Tibial nerve (tissue), 4 donors: Measurements from ENCODE around the gene BTBD19. TPM values are rescaled to one million over a fixed set of nuclear protein-coding genes. Genes with fewer than 3 reads are reported as not detected.

ENCODE experiments used
- DNase-seq, 2 donors: peaks; one replicate each; pipeline ENCODE4 v3.0.0-alpha.2; 2019; ENCODE audit warnings: low spot score in 2 of 2
- H3K27ac ChIP-seq, 4 donors: fragments of 200-600 bp; sonication (generic) in 3 of 4; one replicate each; pipeline ENCODE4 v1.5.1; 2017 to 2019; ENCODE audit warnings: mild to moderate bottlenecking in 1 of 4
- H3K27me3 ChIP-seq, 2 donors: fragments of 200-600 bp; sonication (generic) in 1 of 2; one replicate each; pipeline versions ENCODE4 v1.5.1 to v1.6.0; 2017 to 2019
- H3K36me3 ChIP-seq, 3 donors: fragments of 200-600 bp; sonication (generic); one replicate each; pipeline ENCODE4 v1.5.1; 2018 to 2019
- H3K4me1 ChIP-seq, 4 donors: fragments of 200-600 bp; sonication (generic) in 3 of 4; one replicate each; pipeline ENCODE4 v1.5.1; 2017 to 2019
- H3K4me3 ChIP-seq, 4 donors: fragments of 200-600 bp; sonication (generic) in 3 of 4; one replicate each; pipeline ENCODE4 v1.5.1; 2017 to 2019; ENCODE audit warnings: mild to moderate bottlenecking in 1 of 4, moderate library complexity in 1 of 4
- H3K9me3 ChIP-seq, 4 donors: fragments of 200-600 bp; sonication (generic) in 3 of 4; one replicate each; pipeline ENCODE4 v1.5.1; 2017 to 2019
- CTCF ChIP-seq, 5 experiments: fragments of 200-600 bp in 3 of 5; fragments of 450-650 bp in 2 of 5; sonication (generic) in 3 of 5; IDR thresholded peaks; one replicate each; pipeline ENCODE4 v1.5.1; 2016 to 2019; ENCODE audit warnings: antibody characterized with exemption in 5 of 5, mild to moderate bottlenecking in 3 of 5, moderate library complexity in 2 of 5
- EP300 ChIP-seq, 2 donors: sonication (generic); formaldehyde crosslinking; IDR thresholded peaks; one replicate each; pipeline ENCODE4 v1.6.1; 2017; ENCODE audit warnings: antibody characterized with exemption in 2 of 2, mild to moderate bottlenecking in 1 of 2
- POLR2A ChIP-seq, 2 donors: fragments of 450-650 bp; IDR thresholded peaks; one replicate each; pipeline ENCODE4 v1.6.1; 2017; ENCODE audit warnings: antibody characterized with exemption in 2 of 2, mild to moderate bottlenecking in 2 of 2, moderate library complexity in 2 of 2
- WGBS, 2 donors: methylation state at CpG; one replicate each; pipeline ENCODE4 v1.1.5; 2018; 5-methylcytosine and 5-hydroxymethylcytosine counted together
- total RNA-seq, 4 donors: library from RNA; depleted of rRNA; stranded (reverse); fragments of >200 nt; gene quantifications; one replicate each; pipeline ENCODE4 v1.1.0, GENCODE V29; 2016

BTBD19 gene
- total RNA-seq, 4 donors from 2014 or later, result 14.9 to 50.0 (median 25.5) TPM

- TF ChIP-seq POLR2A (IDR thresholded peaks at IDR 0.05) (no peak), CTCF (IDR thresholded peaks at IDR 0.05) (no peak), EP300 (IDR thresholded peaks at IDR 0.05) (no peak)
- Histone ChIP-seq H3K4me1 (peaks cover 0 to 43% (median 26%) of the 10 kb centered on the region in 4 donors), H3K9me3 (no peaks in the 10 kb centered on the region), H3K27ac (no peak overlapping the region), H3K27me3 (no peaks in the 10 kb centered on the region), H3K4me3 (no peak overlapping the region), H3K36me3 (peaks cover 0 to 65% (median 12%) of the 10 kb centered on the region in 3 donors)
- DNase-seq, result no peak
- WGBS, 2 donors, result 89 to 91% methylated on average over 6 of the region's 6 CpGs
Measured at GRCh38 chr1:44778705-44779576, 29.4 kb upstream of the BTBD19 start.

DNA sequence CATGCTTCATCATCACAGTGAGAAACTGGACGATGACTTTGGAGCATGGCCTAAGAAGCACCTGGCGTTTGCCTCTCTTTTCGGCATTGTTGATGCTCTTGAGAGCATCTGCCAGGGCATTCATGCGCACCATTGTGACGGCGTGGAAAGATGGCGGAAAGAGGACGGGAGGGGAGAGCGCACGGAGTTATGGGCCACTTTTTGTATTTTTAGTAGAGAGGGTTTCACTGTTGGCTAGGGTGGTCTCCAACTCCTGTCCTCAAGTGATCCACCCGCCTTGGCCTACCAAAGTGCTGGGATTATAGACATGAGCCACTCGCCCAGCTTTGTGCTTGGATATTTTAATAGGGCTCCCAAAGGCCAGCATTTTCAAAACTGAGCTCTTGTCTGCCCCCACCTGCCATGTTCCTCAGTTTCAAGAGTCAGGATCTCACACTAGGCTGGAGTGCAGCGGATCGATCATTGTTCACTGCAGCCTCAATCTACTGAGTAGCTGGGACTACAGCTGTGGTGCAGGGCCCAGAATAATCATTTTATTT lies 27.7 kb upstream of the BTBD19 start:
- no peak for DNase-seq
- H3K4me3 ChIP-seq, result no peak overlapping the region
- TF ChIP-seq CTCF (IDR thresholded peaks at IDR 0.05) (no peak), EP300 (IDR thresholded peaks at IDR 0.05) (no peak), POLR2A (IDR thresholded peaks at IDR 0.05) (no peak)
- no peaks in the 10 kb centered on the region for H3K27me3 ChIP-seq
- H3K4me1 ChIP-seq, result peaks cover 0 to 51% (median 32%) of the 10 kb centered on the region in 4 donors
- WGBS, 2 donors, result 92 to 93% methylated on average over 14 of the region's 14 CpGs
- no peak overlapping the region for H3K27ac ChIP-seq
- H3K9me3 ChIP-seq, result no peaks in the 10 kb centered on the region
- peaks cover 0 to 65% (median 12%) of the 10 kb centered on the region in 3 donors for H3K36me3 ChIP-seq

- peaks cover 0 to 36% (median 22%) of the 10 kb centered on the region in 4 donors for H3K4me1 ChIP-seq
- H3K4me3 ChIP-seq, result peak overlapping the region; percentile 38 to 72 (median 62)
- H3K9me3 ChIP-seq, result no peaks in the 10 kb centered on the region
- H3K27me3 ChIP-seq, result no peaks in the 10 kb centered on the region
- peaks cover 0 to 43% (median 0%) of the 10 kb centered on the region in 3 donors for H3K36me3 ChIP-seq
- peak overlapping the region in 3 of 4 donors; percentile 38 to 66 (median 46) for H3K27ac ChIP-seq
- TF ChIP-seq EP300 (IDR thresholded peaks at IDR 0.05), result no peak
- no peak for TF ChIP-seq POLR2A (IDR thresholded peaks at IDR 0.05)
- no peak for TF ChIP-seq CTCF (IDR thresholded peaks at IDR 0.05)
- no peak for DNase-seq
- WGBS, 2 donors, result 44 to 51% methylated on average over 8 of the region's 8 CpGs
Measured at GRCh38 chr1:44783697-44784093, 24.6 kb upstream of the BTBD19 start.

DNA sequence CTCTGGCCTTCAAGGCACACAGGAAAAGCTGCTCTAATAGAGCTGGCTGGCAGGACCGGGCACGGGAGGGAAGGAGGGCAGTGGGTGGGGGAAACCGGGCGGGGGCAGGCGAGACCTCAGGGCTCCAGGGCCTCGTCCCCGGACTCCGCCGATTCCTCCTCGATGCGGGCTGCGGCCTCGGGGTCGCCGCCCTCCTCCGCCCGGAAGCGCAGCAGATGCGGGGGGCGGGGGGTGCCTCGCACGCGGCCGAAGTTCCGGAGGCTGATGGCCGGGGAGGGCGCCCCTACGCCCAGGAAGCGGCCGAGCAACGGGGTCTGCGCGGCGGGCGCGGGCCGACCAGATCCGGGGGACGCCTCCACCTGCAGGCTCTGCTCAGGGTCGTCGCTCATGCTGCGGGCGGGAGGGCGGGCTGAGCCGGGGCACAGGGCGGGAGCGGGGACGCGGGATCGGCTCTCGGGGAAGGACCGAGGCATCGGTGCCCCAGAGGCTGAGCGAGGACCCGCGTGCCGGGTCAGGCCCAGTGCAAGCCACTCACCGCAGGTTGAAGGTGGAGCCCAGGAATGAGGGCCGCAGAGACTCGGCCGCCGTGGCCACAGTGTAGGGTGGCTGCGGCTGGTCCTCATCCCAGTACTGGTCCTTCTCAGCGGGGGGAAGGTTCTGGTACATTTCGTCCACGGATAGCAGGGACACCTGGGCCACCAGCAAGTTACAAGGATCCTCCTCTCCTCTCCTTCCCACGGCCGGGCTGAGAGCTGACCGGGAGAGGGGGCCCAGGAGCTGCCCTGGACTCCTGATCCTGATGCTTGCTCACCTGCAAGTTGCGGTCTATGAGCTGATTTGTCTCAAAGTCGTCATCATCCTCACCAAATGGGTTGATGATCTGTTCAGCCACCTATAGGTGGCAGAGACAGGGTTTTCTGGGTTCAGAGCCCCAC lies 24.0 kb upstream of the BTBD19 start:
- no peaks in the 10 kb centered on the region for H3K27me3 ChIP-seq
- peak overlapping the region in 3 of 4 donors; percentile 38 to 66 (median 46) for H3K27ac ChIP-seq
- 7 to 13% methylated on average over 26 to 30 of the region's 71 CpGs for WGBS, 2 donors
- peak in 1 of 5 experiments; percentile 19 for TF ChIP-seq CTCF (IDR thresholded peaks at IDR 0.05)
- TF ChIP-seq EP300 (IDR thresholded peaks at IDR 0.05), result no peak
- peak overlapping the region; percentile 38 to 72 (median 62) for H3K4me3 ChIP-seq
- no peaks in the 10 kb centered on the region for H3K9me3 ChIP-seq
- H3K4me1 ChIP-seq, result peaks cover 0 to 35% (median 22%) of the 10 kb centered on the region in 4 donors
- no peak for DNase-seq
- peaks cover 0 to 36% (median 0%) of the 10 kb centered on the region in 3 donors for H3K36me3 ChIP-seq
